Activated T-cell treated with anti-CD3 and anti-CD28 coated beads, Interleukin-2, amount 50 U/mL, for 4 hours (primary cell): ENCODE measurements around the gene PLAU. TPM values are rescaled to one million over a fixed set of nuclear protein-coding genes. Genes with fewer than 3 reads are reported as not detected.
"Not testable (repeated sequence)": the region's sequence is repeated elsewhere in the genome, so short reads cannot be mapped to it uniquely, and the experiment has no call there.

ENCODE experiments used
- ATAC-seq, 2 donors: fragments of 200-7000 bp; cut with Tn5 transposase; one replicate each; pipeline ENCODE4 v1.10.0; 2021
- DNase-seq: peaks from one replicate; pipeline ENCODE4 v3.0.0-alpha.2; 2020
- H3K27me3 Mint-ChIP-seq: one replicate; pipeline ENCODE4 v1.8.0; 2021; ENCODE audit warnings: low read depth, mixed read lengths
- H3K36me3 Mint-ChIP-seq: one replicate; pipeline ENCODE4 v1.8.0; 2022; ENCODE audit warnings: mixed read lengths; ENCODE audit not compliant: insufficient read depth
- H3K4me1 Mint-ChIP-seq: one replicate; pipeline ENCODE4 v1.8.0; 2021; ENCODE audit warnings: low read depth, mixed read lengths
- H3K4me3 Mint-ChIP-seq: one replicate; pipeline ENCODE4 v1.8.0; 2021; ENCODE audit warnings: mild to moderate bottlenecking, moderate library complexity, mixed read lengths
- H3K9me3 Mint-ChIP-seq: one replicate; pipeline ENCODE4 v1.8.0; 2021; ENCODE audit warnings: mixed read lengths
- total RNA-seq, 3 donors: library from RNA; stranded (reverse); gene quantifications; one replicate each; pipeline ENCODE4 v1.2.1, GENCODE V29; 2021

PLAU gene
- total RNA-seq, 3 donors from 2014 or later: 0.82 to 1.1 (median 0.84) TPM

DNA sequence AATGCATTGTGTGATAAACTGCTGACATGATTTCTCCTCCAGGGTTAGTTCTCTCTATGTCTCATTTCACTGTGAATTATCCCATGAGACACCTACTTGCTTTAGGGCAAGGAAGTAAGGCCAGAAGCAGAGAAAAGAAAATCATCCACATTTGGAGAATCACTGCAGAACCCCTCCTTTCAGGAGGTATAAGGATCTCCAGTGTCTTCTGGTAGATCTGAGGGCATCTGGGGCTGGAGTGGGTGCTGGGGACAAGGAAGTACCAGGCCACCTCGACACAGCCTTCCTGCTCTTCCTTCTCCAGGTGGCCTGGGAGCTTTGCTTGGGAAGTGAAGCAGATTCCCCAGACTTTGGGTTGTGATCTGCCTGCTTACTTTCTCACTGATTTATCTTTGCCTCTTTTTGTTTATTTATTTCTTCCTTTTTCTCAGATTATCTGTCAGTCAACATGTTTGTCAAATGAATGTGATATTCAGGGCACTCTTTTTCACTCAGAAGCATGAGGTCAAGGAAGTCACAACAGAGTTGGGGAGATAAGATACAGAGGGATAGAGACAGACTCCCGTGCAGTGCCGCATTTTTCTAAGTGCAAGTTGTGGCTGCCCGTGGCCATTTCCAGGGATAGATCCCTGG, 24.2 kb upstream of the PLAU start:
- ATAC-seq: no peak
- no peak for DNase-seq
- Mint-ChIP-seq H3K27me3 (no peaks in the 10 kb centered on the region), H3K4me1 (peaks cover 7% of the 10 kb centered on the region), H3K36me3 (no peaks in the 10 kb centered on the region), H3K4me3 (no peak overlapping the region), H3K9me3 (no peaks in the 10 kb centered on the region)

DNA sequence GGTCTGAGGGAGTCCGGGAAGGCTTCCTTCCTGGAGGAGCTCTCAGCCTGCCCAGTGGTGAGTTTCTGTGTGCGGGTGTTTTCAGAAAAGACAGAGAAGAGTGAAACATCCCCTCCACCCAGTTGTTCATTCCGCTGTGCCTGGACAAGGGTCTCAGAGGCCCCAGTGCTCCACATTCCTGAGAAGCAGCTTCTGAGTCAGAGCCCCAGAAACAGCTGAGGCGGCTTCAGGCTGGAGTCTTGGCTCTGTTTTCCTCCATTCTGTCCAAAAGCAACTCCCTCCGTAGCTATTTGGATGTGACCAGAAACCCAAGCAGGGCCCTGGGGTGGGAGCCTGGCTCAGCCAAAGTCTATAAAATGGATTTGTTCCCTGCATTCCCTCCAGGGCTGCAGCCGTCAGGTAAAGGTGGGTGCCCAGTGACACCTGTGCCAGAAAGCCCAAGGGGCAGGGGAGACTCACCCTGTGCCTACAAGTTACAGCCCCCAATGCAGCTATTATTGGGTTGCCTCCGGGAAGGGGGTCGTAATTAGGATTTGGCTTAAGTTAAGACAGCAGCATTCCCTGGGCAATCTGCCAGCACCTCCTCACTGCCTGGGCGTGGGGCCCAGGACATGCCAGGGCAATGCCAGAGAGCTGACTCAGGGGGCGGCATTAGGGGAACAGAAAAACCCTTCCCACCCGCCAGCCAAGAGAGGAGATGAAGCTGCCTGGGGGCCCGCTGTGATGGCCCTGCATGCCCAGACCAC, 23.5 kb upstream of the PLAU start:
- Mint-ChIP-seq H3K4me1 (peaks cover 7% of the 10 kb centered on the region), H3K27me3 (no peaks in the 10 kb centered on the region), H3K4me3 (no peak overlapping the region), H3K9me3 (no peaks in the 10 kb centered on the region), H3K36me3 (no peaks in the 10 kb centered on the region)
- DNase-seq (no peak), ATAC-seq (no peak)

DNA sequence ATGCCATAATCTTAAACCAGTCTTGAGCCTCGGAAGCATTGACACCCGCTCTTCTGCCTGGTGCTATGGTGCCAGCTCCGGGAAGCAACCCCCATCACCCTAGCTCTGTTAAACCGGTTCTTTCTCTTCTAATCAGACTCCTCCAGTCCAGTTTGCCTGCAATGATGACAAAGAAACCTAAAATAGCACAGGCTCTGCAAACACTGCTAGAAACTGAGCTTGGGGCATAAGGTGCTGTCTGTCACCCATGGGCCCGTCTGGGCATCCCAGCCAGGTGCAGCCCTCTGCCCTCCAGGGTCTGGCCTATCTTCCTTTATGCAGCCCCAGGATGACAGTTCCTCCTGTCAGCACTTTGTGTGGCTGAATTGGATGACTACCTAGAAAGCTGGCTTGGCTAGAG, 22.4 kb upstream of the PLAU start:
- Mint-ChIP-seq H3K4me1 (peaks cover 8% of the 10 kb centered on the region), H3K4me3 (no peak overlapping the region), H3K9me3 (no peaks in the 10 kb centered on the region), H3K27me3 (no peaks in the 10 kb centered on the region), H3K36me3 (no peaks in the 10 kb centered on the region)
- ATAC-seq (no peak), DNase-seq (no peak)

- DNase-seq (peak; percentile 16), ATAC-seq (peak; percentile 68 to 76)
- Mint-ChIP-seq H3K9me3 (no peaks in the 10 kb centered on the region), H3K36me3 (no peaks in the 10 kb centered on the region), H3K4me3 (no peak overlapping the region), H3K27me3 (no peaks in the 10 kb centered on the region), H3K4me1 (peaks cover 9% of the 10 kb centered on the region)
Observed at GRCh38 chr10:73889014-73889413, 21.9 kb upstream of the PLAU start.

GRCh38 chr10:73889416-73889815, 21.5 kb upstream of the PLAU start:
- not testable (repeated sequence) for H3K27me3 Mint-ChIP-seq, H3K9me3 Mint-ChIP-seq, ATAC-seq, DNase-seq, H3K36me3 Mint-ChIP-seq, H3K4me3 Mint-ChIP-seq
- peaks cover 12% of the 10 kb centered on the region for H3K4me1 Mint-ChIP-seq

DNA sequence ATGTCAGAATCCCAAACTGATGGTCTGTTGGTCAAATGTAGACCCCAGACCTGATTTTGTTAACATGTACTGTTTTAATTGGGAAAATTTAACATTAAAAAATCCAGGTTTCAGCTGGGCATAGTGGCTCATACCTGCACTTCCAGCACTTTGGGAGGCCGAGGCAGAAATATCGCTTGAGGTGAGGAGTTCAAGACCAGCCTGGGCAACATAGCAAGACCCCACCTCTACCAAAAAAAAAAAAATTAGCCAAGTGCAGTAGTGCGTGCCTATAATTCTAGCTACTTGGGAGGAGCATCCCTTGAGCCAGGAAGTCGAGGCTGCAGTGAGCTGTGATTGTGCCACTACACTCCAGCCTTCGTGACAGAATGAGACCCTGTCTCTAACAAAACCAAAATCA, 20.7 kb upstream of the PLAU start:
- Mint-ChIP-seq H3K27me3 (no peaks in the 10 kb centered on the region), H3K9me3 (no peaks in the 10 kb centered on the region), H3K36me3 (no peaks in the 10 kb centered on the region), H3K4me1 (peaks cover 16% of the 10 kb centered on the region), H3K4me3 (no peak overlapping the region)
- ATAC-seq (no peak), DNase-seq (no peak)

DNA sequence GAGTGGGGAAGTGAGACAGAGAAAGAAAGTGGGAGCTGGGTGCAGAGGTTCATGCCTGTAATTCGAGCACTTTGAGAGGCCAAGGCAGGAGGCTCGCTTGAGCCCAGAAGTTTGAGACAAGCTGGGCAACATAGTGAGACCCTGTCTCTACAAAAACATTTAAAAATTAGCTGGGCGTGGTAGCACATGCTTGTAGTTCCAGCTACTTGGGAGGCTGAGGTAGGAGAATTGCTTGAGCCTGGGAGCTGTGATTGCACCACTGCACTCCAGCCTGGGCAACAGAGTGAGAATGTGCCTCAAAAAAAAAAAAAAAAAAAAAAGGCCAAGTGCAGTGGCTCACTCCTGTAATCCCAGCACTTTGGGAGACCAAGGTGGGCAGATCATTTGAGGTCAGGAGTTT, 20.1 kb upstream of the PLAU start:
- not testable (repeated sequence) for ATAC-seq, DNase-seq, H3K9me3 Mint-ChIP-seq, H3K27me3 Mint-ChIP-seq, H3K36me3 Mint-ChIP-seq, H3K4me3 Mint-ChIP-seq
- peaks cover 15% of the 10 kb centered on the region for H3K4me1 Mint-ChIP-seq

DNA sequence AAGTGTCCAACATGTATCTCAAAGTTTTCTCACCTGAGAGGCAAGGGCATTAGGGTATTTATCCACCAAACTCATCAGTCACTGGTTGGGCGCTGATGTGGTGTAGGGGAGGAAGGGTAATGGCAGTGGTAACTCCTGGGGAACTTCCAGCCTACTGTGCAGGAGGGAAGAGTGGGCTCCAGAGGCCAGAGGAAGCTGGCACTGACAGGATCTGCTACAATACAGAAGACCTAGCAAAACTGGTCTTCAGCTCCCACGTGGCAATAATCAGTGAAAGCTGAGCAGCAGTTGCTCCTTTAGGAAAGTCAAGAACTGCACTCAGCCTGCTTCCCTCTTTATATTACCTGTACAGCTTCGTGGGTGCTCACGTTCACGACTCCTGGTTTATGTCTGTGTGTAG, 19.4 kb upstream of the PLAU start:
- ATAC-seq: no peak
- H3K27me3 Mint-ChIP-seq: no peaks in the 10 kb centered on the region

GRCh38 chr10:73892310-73893030, 18.5 kb upstream of the PLAU start:
- H3K36me3 Mint-ChIP-seq: no peaks in the 10 kb centered on the region
- no peaks in the 10 kb centered on the region for H3K27me3 Mint-ChIP-seq
- DNase-seq (no peak), ATAC-seq (no peak)
- H3K4me1 Mint-ChIP-seq: peaks cover 9% of the 10 kb centered on the region
- H3K4me3 Mint-ChIP-seq: no peak overlapping the region
- no peaks in the 10 kb centered on the region for H3K9me3 Mint-ChIP-seq

More for the DNA sequence above, 19.4 kb upstream of the PLAU start:
- Mint-ChIP-seq H3K4me3 (no peak overlapping the region), H3K9me3 (no peaks in the 10 kb centered on the region), H3K4me1 (peaks cover 10% of the 10 kb centered on the region), H3K36me3 (no peaks in the 10 kb centered on the region)
- DNase-seq: no peak

DNA sequence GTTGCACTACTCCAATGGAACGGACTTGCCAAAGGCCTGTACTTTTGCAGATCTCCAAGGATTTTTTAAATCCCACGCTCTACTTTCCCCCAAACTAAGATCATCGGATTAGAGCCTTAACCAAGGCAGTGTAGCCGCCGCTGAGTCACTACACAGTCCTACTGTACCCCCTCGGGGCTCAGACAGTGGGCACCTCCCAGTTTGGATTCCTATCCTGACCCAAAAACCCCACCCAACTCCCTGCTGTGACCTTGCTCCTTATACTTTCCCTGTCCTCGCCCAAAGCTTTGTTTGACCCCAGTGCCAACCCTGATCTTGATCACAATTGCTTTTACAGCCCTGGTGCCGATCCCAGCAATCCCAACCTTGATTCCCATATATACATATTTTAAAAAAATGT, 17.5 kb upstream of the PLAU start:
- Mint-ChIP-seq H3K9me3 (no peaks in the 10 kb centered on the region), H3K4me1 (peaks cover 9% of the 10 kb centered on the region), H3K27me3 (no peaks in the 10 kb centered on the region), H3K4me3 (no peak overlapping the region), H3K36me3 (no peaks in the 10 kb centered on the region)
- no peak for ATAC-seq
- no peak for DNase-seq

DNA sequence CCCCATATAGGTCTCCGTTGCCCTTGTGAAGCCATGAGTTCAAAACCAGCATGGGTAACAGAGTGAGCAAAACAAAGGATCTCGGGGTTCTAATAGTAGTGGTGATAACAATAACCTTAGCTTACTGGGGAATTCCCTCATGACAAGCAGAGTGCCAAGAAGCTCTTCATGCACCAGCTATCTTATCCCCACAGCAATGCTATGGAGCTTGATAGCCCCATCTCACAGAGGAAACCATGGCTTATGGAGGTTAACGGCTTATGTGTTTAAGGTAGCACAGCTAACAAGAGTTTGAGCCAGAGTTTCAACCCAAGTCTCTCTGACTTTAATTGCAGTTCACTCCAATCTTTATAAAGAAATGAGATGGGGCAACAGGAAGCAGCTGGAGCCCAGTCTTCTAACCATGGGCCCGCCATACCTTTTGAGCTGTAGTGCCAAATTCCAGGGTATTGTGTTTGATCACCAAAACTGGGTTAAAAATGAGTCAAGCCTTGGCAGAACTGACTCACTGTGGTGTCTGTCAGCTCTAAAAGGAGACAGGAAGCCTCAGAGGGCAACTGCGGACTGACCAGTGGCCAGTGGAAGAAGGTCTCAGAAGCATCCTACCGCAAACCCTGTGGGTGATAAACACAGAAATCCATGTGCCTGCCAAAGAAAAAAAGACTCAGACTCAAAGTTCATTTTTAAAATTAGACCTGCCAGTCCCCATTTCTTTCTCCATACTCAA, 16.5 kb upstream of the PLAU start:
- Mint-ChIP-seq H3K9me3 (no peaks in the 10 kb centered on the region), H3K27me3 (no peaks in the 10 kb centered on the region), H3K4me3 (no peak overlapping the region), H3K4me1 (peaks cover 9% of the 10 kb centered on the region), H3K36me3 (no peaks in the 10 kb centered on the region)
- DNase-seq: peak; percentile 11
- peak; percentile 60 to 78 for ATAC-seq

DNA sequence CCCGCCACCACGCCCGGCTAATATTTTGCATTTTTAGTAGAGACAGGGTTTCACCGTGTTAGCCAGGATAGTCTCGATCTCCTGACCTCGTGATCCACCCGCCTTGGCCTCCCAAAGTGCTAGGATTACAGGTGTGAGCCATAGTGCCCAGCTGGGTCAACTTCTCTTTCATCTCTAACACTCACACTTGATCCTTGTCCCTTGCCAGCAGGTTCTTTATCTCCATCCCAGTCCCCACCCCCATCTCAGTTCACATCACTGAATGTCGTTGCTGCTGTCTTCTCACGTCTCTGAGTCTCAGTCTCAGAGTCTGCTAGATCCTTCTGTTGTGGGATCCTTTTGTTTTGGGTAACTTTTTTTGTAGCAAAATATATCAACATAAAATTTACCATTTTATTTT, 15.6 kb upstream of the PLAU start:
- H3K27me3 Mint-ChIP-seq, H3K36me3 Mint-ChIP-seq, DNase-seq, H3K4me1 Mint-ChIP-seq, H3K9me3 Mint-ChIP-seq, H3K4me3 Mint-ChIP-seq, ATAC-seq: not testable (repeated sequence)

DNA sequence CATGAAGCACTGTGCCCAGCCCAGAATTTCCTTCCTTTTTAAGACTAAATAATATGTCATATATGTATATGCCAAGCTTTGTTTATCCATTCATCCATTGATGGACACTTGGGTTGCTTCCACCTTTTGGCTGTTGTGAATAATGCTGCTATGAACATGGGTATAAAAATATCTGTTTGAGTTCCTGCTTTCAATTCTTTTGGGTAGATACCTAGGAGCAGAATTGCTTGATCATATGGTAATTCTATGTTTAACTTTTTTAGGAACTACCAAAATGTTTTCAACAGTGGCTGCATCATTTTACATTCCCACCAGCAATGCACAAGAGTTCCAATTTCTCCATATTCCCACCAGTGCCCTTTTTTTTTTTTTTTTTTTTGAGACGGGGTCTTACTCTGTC, 13.2 kb upstream of the PLAU start:
- no peak for ATAC-seq
- no peaks in the 10 kb centered on the region for H3K36me3 Mint-ChIP-seq
- no peaks in the 10 kb centered on the region for H3K9me3 Mint-ChIP-seq
- H3K4me3 Mint-ChIP-seq: no peak overlapping the region
- no peak for DNase-seq
- H3K27me3 Mint-ChIP-seq: peaks cover 2% of the 10 kb centered on the region
- H3K4me1 Mint-ChIP-seq: peaks cover 9% of the 10 kb centered on the region

- no peaks in the 10 kb centered on the region for H3K9me3 Mint-ChIP-seq
- H3K36me3 Mint-ChIP-seq: no peaks in the 10 kb centered on the region
- peaks cover 7% of the 10 kb centered on the region for H3K4me1 Mint-ChIP-seq
- ATAC-seq: no peak
- H3K27me3 Mint-ChIP-seq: peaks cover 2% of the 10 kb centered on the region
- no peak overlapping the region for H3K4me3 Mint-ChIP-seq
- DNase-seq: no peak
Observed at GRCh38 chr10:73898730-73899410, 12.1 kb upstream of the PLAU start.
